ENCODE data around the gene CCDC88C. TPM values are rescaled to one million over a fixed set of nuclear protein-coding genes. Genes with fewer than 3 reads are reported as not detected.

Gene CCDC88C
- total RNA-seq, 1 donor from 2014 or later = 17.8 TPM

DNA sequence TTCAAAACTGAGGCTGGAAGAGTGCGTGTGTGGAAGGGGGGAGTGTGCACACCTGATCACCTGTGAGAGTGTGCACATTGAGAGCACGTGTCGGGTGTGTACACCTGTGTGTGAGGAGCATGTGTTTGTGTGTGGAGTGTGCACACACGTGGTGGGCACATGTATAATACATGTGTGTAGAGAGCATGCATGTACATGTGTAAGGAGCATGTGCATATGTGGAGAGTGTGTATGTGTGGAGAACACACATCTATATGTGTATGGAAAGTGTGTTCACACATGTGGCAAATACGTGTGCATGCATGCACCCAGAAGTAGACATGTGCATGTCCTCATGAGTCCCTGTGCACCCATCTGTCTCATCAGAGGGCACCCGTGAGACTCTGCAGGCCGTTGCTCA, 110.0 kb downstream of the CCDC88C start:
- Histone ChIP-seq H3K27ac (no peak overlapping the region), H3K9ac (no peak overlapping the region), H3K79me2 (ENCODE audit: low read depth) (no peaks in the 10 kb centered on the region), H3K4me3 (no peak overlapping the region), H4K20me1 (ENCODE audit: low read depth) (no peaks in the 10 kb centered on the region), H3K9me3 (ENCODE audit: low read depth) (no peaks in the 10 kb centered on the region), H2AFZ (replicated peaks) (no peak overlapping the region), H3K27me3 (no peaks in the 10 kb centered on the region), H3K4me2 (no peak overlapping the region), H3K4me1 (peaks cover 13% of the 10 kb centered on the region), H3F3A (ENCODE audit: low read depth) (peaks cover 28% of the 10 kb centered on the region), H3K36me3 (no peaks in the 10 kb centered on the region)
- Mint-ChIP-seq H3K9me3 (no peaks in the 10 kb centered on the region), H3K27me3 (ENCODE audit: insufficient read depth, low read depth) (no peaks in the 10 kb centered on the region), H3K27ac (no peak overlapping the region), H3K4me1 (no peaks in the 10 kb centered on the region), H3K36me3 (peaks cover 39% of the 10 kb centered on the region), H3K4me3 (no peak overlapping the region)
- TF ChIP-seq, protein P1, sequence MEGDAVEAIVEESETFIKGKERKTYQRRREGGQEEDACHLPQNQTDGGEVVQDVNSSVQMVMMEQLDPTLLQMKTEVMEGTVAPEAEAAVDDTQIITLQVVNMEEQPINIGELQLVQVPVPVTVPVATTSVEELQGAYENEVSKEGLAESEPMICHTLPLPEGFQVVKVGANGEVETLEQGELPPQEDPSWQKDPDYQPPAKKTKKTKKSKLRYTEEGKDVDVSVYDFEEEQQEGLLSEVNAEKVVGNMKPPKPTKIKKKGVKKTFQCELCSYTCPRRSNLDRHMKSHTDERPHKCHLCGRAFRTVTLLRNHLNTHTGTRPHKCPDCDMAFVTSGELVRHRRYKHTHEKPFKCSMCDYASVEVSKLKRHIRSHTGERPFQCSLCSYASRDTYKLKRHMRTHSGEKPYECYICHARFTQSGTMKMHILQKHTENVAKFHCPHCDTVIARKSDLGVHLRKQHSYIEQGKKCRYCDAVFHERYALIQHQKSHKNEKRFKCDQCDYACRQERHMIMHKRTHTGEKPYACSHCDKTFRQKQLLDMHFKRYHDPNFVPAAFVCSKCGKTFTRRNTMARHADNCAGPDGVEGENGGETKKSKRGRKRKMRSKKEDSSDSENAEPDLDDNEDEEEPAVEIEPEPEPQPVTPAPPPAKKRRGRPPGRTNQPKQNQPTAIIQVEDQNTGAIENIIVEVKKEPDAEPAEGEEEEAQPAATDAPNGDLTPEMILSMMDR (IDR thresholded peaks at IDR 0.05) = no peak
- no peak for TF ChIP-seq EZH2 (IDR thresholded peaks at IDR 0.05)
- no peak for TF ChIP-seq EZH2phosphoT487 (IDR thresholded peaks at IDR 0.05)
- no peak for DNase-seq (ENCODE audit: low spot score)

DNA sequence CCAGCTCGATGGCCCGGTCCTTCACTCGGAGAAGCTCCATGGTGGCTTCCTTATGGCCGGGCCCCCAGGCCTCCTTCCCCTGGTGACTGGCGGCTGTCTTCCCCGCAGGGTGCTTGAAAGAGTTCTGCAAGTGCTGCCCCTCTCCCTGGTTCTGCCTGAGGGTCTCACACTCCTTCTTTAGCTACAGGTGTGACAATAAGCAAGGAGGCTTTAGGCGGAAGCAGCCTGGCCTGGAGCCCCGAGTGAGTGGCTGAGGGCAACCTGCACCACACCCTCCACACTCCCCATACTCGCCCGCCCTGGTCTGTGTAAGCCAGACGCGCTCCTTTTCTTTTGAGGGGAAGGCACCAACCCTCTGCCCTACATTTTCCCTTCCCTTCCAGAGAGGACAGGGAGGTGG, 110.6 kb downstream of the CCDC88C start:
- Mint-ChIP-seq H3K27ac (no peak overlapping the region), H3K4me1 (no peaks in the 10 kb centered on the region), H3K36me3 (peaks cover 42% of the 10 kb centered on the region), H3K9me3 (no peaks in the 10 kb centered on the region), H3K27me3 (ENCODE audit: insufficient read depth, low read depth) (no peaks in the 10 kb centered on the region), H3K4me3 (no peak overlapping the region)
- peaks cover 13% of the 10 kb centered on the region for H3K4me1 ChIP-seq
- H3K4me2 ChIP-seq = no peak overlapping the region
- H3K79me2 ChIP-seq (ENCODE audit: low read depth) = no peaks in the 10 kb centered on the region
- DNase-seq (ENCODE audit: low spot score) = no peak
- no peak overlapping the region for H3K27ac ChIP-seq
- H3K27me3 ChIP-seq = no peaks in the 10 kb centered on the region
- H3K4me3 ChIP-seq = no peak overlapping the region
- H2AFZ ChIP-seq (replicated peaks) = no peak overlapping the region
- no peaks in the 10 kb centered on the region for H3K9me3 ChIP-seq (ENCODE audit: low read depth)
- peaks cover 28% of the 10 kb centered on the region for H3F3A ChIP-seq (ENCODE audit: low read depth)
- no peak for TF ChIP-seq EZH2phosphoT487 (IDR thresholded peaks at IDR 0.05)
- TF ChIP-seq EZH2 (IDR thresholded peaks at IDR 0.05) = no peak
- TF ChIP-seq, protein P1 (IDR thresholded peaks at IDR 0.05) = no peak
- H4K20me1 ChIP-seq (ENCODE audit: low read depth) = no peaks in the 10 kb centered on the region
- H3K36me3 ChIP-seq = no peaks in the 10 kb centered on the region
- no peak overlapping the region for H3K9ac ChIP-seq

DNA sequence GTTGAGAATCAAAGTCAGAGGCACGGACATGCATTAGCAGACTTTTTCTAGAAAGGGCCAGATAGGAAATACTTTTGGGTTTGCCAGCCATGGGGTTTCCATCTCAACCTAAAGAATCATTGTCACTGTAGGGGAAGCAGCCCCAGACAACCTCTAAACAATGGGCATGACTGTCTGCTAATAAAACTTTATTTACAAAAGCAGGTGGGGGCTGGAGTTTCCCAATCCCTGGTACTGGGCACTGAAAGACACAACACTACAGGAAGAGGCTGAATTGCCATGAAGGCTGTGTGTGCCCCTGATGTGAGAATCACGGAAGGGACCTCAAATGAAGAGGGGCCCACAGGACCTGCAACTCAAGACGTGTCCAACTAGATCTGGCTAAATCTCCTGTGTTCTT, 111.1 kb downstream of the CCDC88C start:
- no peaks in the 10 kb centered on the region for H3K36me3 ChIP-seq
- H2AFZ ChIP-seq (replicated peaks) = no peak overlapping the region
- no peak overlapping the region for H3K4me2 ChIP-seq
- H3K27ac ChIP-seq = no peak overlapping the region
- Mint-ChIP-seq H3K36me3 (peaks cover 45% of the 10 kb centered on the region), H3K27me3 (ENCODE audit: insufficient read depth, low read depth) (no peaks in the 10 kb centered on the region), H3K9me3 (no peaks in the 10 kb centered on the region), H3K4me3 (no peak overlapping the region), H3K27ac (no peak overlapping the region), H3K4me1 (no peaks in the 10 kb centered on the region)
- H3F3A ChIP-seq (ENCODE audit: low read depth) = peaks cover 28% of the 10 kb centered on the region
- H3K9ac ChIP-seq = no peak overlapping the region
- no peak for DNase-seq (ENCODE audit: low spot score)
- no peaks in the 10 kb centered on the region for H4K20me1 ChIP-seq (ENCODE audit: low read depth)
- no peaks in the 10 kb centered on the region for H3K27me3 ChIP-seq
- peaks cover 13% of the 10 kb centered on the region for H3K4me1 ChIP-seq
- TF ChIP-seq EZH2phosphoT487 (IDR thresholded peaks at IDR 0.05) (no peak), EZH2 (IDR thresholded peaks at IDR 0.05) (no peak)
- TF ChIP-seq, protein P1 (IDR thresholded peaks at IDR 0.05) = no peak
- H3K79me2 ChIP-seq (ENCODE audit: low read depth) = no peaks in the 10 kb centered on the region
- H3K9me3 ChIP-seq (ENCODE audit: low read depth) = no peaks in the 10 kb centered on the region
- no peak overlapping the region for H3K4me3 ChIP-seq
